ENCODE measurements around the gene SLC25A44.

- no peak for TF ChIP-seq CTCF (conservative IDR thresholded peaks at IDR 0.05; ENCODE audit: low read depth, low read length)
- no peak for TF ChIP-seq EZH2 (IDR thresholded peaks at IDR 0.05; ENCODE audit: borderline replicate concordance, low read depth, low read length, poor library complexity, severe bottlenecking)
Measured at GRCh38 chr1:156245451-156246232, 51.7 kb downstream of the SLC25A44 start.
